RWPE2 (cell line): Measurements from ENCODE around the gene ZFAND3.

ENCODE experiments used
- ATAC-seq: fragments of 200-7000 bp; cut with Tn5 transposase; 3 replicates; pipeline ENCODE4 v1.9.1; 2021; ENCODE audit warnings: low read depth
- DNase-seq: peaks from one replicate; pipeline ENCODE4 v3.0.0-alpha.2; 2020; ENCODE audit warnings: low spot score
- H3K27ac ChIP-seq: fragments of 450-650 bp; 2 replicates; pipeline ENCODE4 v1.5.1; 2017; ENCODE audit warnings: mild to moderate bottlenecking; ENCODE audit not compliant: poor library complexity, severe bottlenecking
- H3K27me3 ChIP-seq: fragments of 250-450 bp; sonication (Bioruptor Pico); 2 replicates; pipeline ENCODE4 v1.5.1; 2021; ENCODE audit warnings: mild to moderate bottlenecking, moderate library complexity; ENCODE audit not compliant: insufficient read depth, poor library complexity, severe bottlenecking
- H3K36me3 ChIP-seq: fragments of 250-450 bp; sonication (Bioruptor Pico); 2 replicates; pipeline ENCODE4 v1.5.1; 2020; ENCODE audit warnings: low read depth, mild to moderate bottlenecking, moderate library complexity
- H3K4me1 ChIP-seq: fragments of 250-450 bp; sonication (Bioruptor Pico); 2 replicates; pipeline ENCODE4 v1.5.1; 2021; ENCODE audit warnings: mild to moderate bottlenecking, moderate library complexity; ENCODE audit not compliant: insufficient read depth, poor library complexity, severe bottlenecking
- H3K4me3 ChIP-seq: fragments of 250-450 bp; sonication (Bioruptor Pico); 2 replicates; pipeline ENCODE4 v1.5.1; 2021; ENCODE audit warnings: mild to moderate bottlenecking, moderate library complexity; ENCODE audit not compliant: severe bottlenecking
- H3K9me3 ChIP-seq: fragments of 250-450 bp; sonication (Bioruptor Pico); 2 replicates; pipeline ENCODE4 v1.5.1; 2021; ENCODE audit warnings: mild to moderate bottlenecking, moderate library complexity; ENCODE audit not compliant: severe bottlenecking
- CTCF ChIP-seq: fragments of 450-650 bp; IDR thresholded peaks from one replicate; pipeline ENCODE4 v1.5.1; 2017; ENCODE audit warnings: mild to moderate bottlenecking, moderate library complexity; ENCODE audit not compliant: poor library complexity, severe bottlenecking

The ZFAND3 gene

DNA sequence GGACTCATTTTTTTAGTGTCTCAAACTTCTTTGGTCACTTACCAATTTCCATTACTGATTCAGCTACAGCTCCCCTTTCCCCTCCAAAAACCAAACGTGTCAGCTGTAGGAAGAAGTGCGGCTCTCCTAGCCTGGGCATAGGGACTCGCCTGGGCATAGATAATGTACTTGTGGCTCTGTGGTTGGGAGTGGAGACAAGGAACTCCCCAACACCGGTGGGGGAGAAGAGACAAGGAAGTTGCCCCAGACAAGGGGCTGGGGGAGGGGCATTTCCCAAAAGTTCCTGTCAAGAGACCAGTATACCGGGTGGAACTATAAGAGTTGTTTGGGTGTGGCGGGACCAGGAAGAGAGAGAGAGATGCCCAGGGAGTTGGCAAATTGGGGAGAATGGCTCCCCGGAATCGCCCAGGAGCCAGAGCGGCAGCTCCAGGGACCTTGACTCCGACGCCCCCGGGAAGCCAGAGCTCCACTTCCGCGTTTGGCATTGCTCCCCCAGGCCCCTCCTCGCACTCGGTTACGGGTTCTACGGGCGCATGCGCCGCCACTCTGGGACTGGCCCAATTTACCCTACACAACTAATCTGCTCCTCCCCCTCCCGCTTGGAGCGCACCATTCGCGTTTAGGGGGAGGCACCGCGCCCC is 871 bp upstream of the ZFAND3 start:
- no peak for TF ChIP-seq CTCF
- H3K4me1 ChIP-seq, result peaks cover 23% of the 10 kb centered on the region
- H3K27ac ChIP-seq, result peak overlapping the region; percentile 87
- no peaks in the 10 kb centered on the region for H3K27me3 ChIP-seq
- no peaks in the 10 kb centered on the region for H3K36me3 ChIP-seq
- DNase-seq, result peak; percentile 93
- peak; percentile 64 for ATAC-seq
- no peaks in the 10 kb centered on the region for H3K9me3 ChIP-seq
- H3K4me3 ChIP-seq, result peak overlapping the region; percentile 97

DNA sequence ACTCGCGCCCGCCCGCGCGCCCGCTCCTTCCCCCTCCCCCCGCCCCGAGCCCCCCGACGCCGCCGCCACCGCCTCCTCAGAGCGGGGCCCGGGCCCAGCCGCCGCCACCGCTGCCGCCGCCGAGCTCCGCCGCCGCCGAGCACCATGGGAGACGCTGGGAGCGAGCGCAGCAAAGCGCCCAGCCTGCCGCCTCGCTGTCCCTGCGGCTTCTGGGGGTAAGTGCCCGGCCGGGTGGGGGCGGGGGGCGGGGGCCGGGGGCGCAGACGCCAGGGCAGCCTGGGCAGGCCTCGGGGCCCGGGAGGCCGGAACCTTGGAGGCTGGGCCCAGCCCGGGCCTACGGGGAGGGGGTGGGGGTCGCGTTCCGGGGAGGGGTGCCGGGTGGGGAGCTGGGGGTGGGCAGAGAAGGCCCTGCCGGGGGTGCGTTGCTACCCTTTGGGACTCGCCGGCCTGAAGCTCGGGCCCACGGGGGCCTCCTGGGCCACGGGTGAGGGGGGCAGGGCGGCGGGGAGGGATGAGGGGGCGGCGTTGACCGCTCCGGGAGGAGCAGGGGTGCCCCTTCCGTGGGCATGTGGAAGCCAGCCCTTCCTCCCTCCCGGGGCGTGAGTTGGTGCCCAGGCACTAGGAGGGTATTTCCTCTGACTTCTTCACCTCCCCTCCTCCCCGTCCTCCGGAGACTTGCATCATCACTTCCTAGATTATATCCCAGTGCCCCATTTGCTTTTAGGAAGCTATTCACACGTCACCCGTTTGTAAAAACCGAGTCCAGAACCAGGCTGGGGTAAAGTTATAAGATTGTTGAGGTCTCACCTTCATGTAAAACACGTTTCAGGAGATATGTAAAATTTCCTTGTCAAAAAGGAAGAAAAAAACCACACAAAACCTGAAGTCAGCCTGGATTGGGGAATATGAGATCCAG is 533 bp downstream of the ZFAND3 start:
- no peaks in the 10 kb centered on the region; the same call in 1 of the 2 replicates for H3K36me3 ChIP-seq
- peak; percentile 82 for DNase-seq
- H3K27me3 ChIP-seq, result no peaks in the 10 kb centered on the region
- H3K4me3 ChIP-seq, result peak overlapping the region; percentile 97
- no peak for TF ChIP-seq CTCF
- no peaks in the 10 kb centered on the region for H3K9me3 ChIP-seq
- peak; percentile 43 for ATAC-seq
- H3K4me1 ChIP-seq, result peaks cover 23% of the 10 kb centered on the region
- peak overlapping the region; percentile 87 for H3K27ac ChIP-seq

- ATAC-seq (no peak), DNase-seq (no peak)
- Histone ChIP-seq H3K4me3 (peak overlapping the region; percentile 97), H3K27ac (peak overlapping the region; percentile 87), H3K36me3 (no peaks in the 10 kb centered on the region; the same call in 1 of the 2 replicates), H3K27me3 (no peaks in the 10 kb centered on the region), H3K9me3 (no peaks in the 10 kb centered on the region), H3K4me1 (peaks cover 26% of the 10 kb centered on the region)
- TF ChIP-seq CTCF, result no peak
Measured at GRCh38 chr6:37820718-37821079, 1.2 kb downstream of the ZFAND3 start.

GRCh38 chr6:37821446-37821845 is 1.9 kb downstream of the ZFAND3 start:
- no peak overlapping the region for H3K4me3 ChIP-seq
- no peak for ATAC-seq
- H3K9me3 ChIP-seq, result no peaks in the 10 kb centered on the region
- no peaks in the 10 kb centered on the region; the same call in 1 of the 2 replicates for H3K36me3 ChIP-seq
- TF ChIP-seq CTCF, result no peak
- no peak overlapping the region for H3K27ac ChIP-seq
- no peaks in the 10 kb centered on the region for H3K27me3 ChIP-seq
- DNase-seq, result no peak
- peaks cover 26% of the 10 kb centered on the region for H3K4me1 ChIP-seq
